HepG2 (cell line): ENCODE results near the gene ELOVL2. TPM values are rescaled to one million over a fixed set of nuclear protein-coding genes. Genes with fewer than 3 reads are reported as not detected.

Source experiments
- DPF2 ChIP-seq: sonication (generic); formaldehyde crosslinking; IDR thresholded peaks from 2 replicates; pipeline ENCODE4 v1.4.0; 2020; ENCODE audit warnings: mild to moderate bottlenecking, low read depth, missing genetic modification reagents, borderline replicate concordance
- EZH2 ChIP-seq: conservative IDR thresholded peaks from 2 replicates; pipeline ENCODE4 v1.6.1; 2012; ENCODE audit warnings: mild to moderate bottlenecking, low read depth, low read length, moderate library complexity
- ISX ChIP-seq: sonication (generic); formaldehyde crosslinking; conservative IDR thresholded peaks from 2 replicates; pipeline ENCODE4 v1.5.0; 2020; ENCODE audit warnings: missing genetic modification reagents
- KLF15 ChIP-seq: sonication (generic); formaldehyde crosslinking; IDR thresholded peaks from 2 replicates; pipeline ENCODE4 v1.8.1; 2023; ENCODE audit warnings: borderline replicate concordance, mild to moderate bottlenecking, inconsistent platforms, missing genetic modification reagents, mixed read lengths
- NFYB ChIP-seq: sonication (generic); formaldehyde crosslinking; IDR thresholded peaks from 2 replicates; pipeline ENCODE4 v1.4.0; 2020; ENCODE audit warnings: missing genetic modification reagents
- RNF2 ChIP-seq: fragments of 450-650 bp; conservative IDR thresholded peaks from 2 replicates; pipeline ENCODE4 v1.6.1; 2016; ENCODE audit warnings: low read depth
- ZBTB3 ChIP-seq: sonication (generic); formaldehyde crosslinking; IDR thresholded peaks from 2 replicates; pipeline ENCODE4 v1.4.0; 2020; ENCODE audit warnings: low read depth, mild to moderate bottlenecking, moderate library complexity, missing genetic modification reagents, borderline replicate concordance
- ZNF124 ChIP-seq: sonication (generic); formaldehyde crosslinking; IDR thresholded peaks from 2 replicates; pipeline ENCODE4 v1.4.0; 2020; ENCODE audit warnings: missing genetic modification reagents
- ZNF180 ChIP-seq: sonication (generic); formaldehyde crosslinking; IDR thresholded peaks from 2 replicates; pipeline ENCODE4 v1.4.0; 2020; ENCODE audit warnings: low read depth, missing genetic modification reagents, borderline replicate concordance
- ZNF329 ChIP-seq: sonication (generic); formaldehyde crosslinking; IDR thresholded peaks from 2 replicates; pipeline ENCODE4 v1.9.0; 2021; ENCODE audit warnings: low read depth, mild to moderate bottlenecking, missing genetic modification reagents
- ZNF382 ChIP-seq: sonication (generic); formaldehyde crosslinking; IDR thresholded peaks from 2 replicates; pipeline ENCODE4 v1.5.0; 2020; ENCODE audit warnings: missing genetic modification reagents, mild to moderate bottlenecking, borderline replicate concordance
- ZNF460 ChIP-seq: sonication (generic); formaldehyde crosslinking; IDR thresholded peaks from 2 replicates; pipeline ENCODE4 v1.5.1; 2020; ENCODE audit warnings: missing genetic modification reagents, mild to moderate bottlenecking, borderline replicate concordance
- ZNF644 ChIP-seq: IDR thresholded peaks from 2 replicates; pipeline ENCODE4 v1.6.1; 2016; ENCODE audit warnings: low read depth
- ZNF792 ChIP-seq: IDR thresholded peaks from 2 replicates; pipeline ENCODE4 v1.6.1; 2016
- ZNF850 ChIP-seq: sonication (generic); formaldehyde crosslinking; conservative IDR thresholded peaks from 2 replicates; pipeline ENCODE4 v1.9.0; 2021; ENCODE audit warnings: mild to moderate bottlenecking, missing genetic modification reagents
- ZNF879 ChIP-seq: sonication (generic); formaldehyde crosslinking; IDR thresholded peaks from 2 replicates; pipeline ENCODE4 v1.8.1; 2023; ENCODE audit warnings: missing genetic modification reagents
- ZSCAN12 ChIP-seq: sonication (generic); formaldehyde crosslinking; IDR thresholded peaks from 2 replicates; pipeline ENCODE4 v1.9.0; 2021; ENCODE audit warnings: mild to moderate bottlenecking, missing genetic modification reagents
- ZSCAN31 ChIP-seq: sonication (generic); formaldehyde crosslinking; IDR thresholded peaks from 2 replicates; pipeline ENCODE4 v1.5.0; 2020; ENCODE audit warnings: low read depth, mild to moderate bottlenecking, missing genetic modification reagents
- ZZZ3 ChIP-seq: sonication (generic); formaldehyde crosslinking; IDR thresholded peaks from 2 replicates; pipeline ENCODE4 v1.4.0; 2020; ENCODE audit warnings: missing genetic modification reagents, mild to moderate bottlenecking, borderline replicate concordance
- polyA plus RNA-seq, 8 experiments: library from polyadenylated mRNA; depleted of rRNA in 3 of 8; stranded (reverse) in 7 of 8; unstranded in 1 of 8; fragments of >200 nt; fragmentation: Illumina TruSeq in 4 of 8; extraction: Trizol in 4 of 8; gene quantifications; 2 replicates each; pipeline versions ENCODE4 v1.2.1 to v1.2.3, GENCODE V29; 2011 to 2016; ENCODE audit warnings: low read depth in 4 of 8, missing spikeins in 1 of 8, mixed read lengths in 1 of 8; ENCODE audit not compliant: insufficient read depth in 1 of 8
- total RNA-seq, 5 experiments: library from RNA; depleted of rRNA; stranded (reverse); fragments of >200 nt; fragmentation: Illumina TruSeq; extraction: Trizol; gene quantifications; 2 replicates each; pipeline ENCODE4 v1.2.3, GENCODE V29; 2016; ENCODE audit warnings: low read depth in 1 of 5
- TF ChIP-seq, protein P1 (sequence below): sonication (generic); formaldehyde crosslinking; IDR thresholded peaks from 2 replicates; pipeline ENCODE4 v1.8.0; 2022; ENCODE audit warnings: mild to moderate bottlenecking, missing genetic modification reagents, borderline replicate concordance
- TF ChIP-seq, protein P2 (sequence below): IDR thresholded peaks from 2 replicates; pipeline ENCODE4 v1.6.1; 2016; ENCODE audit warnings: missing biosample characterization, missing genetic modification reagents, low read depth
- TF ChIP-seq, protein P3 (sequence below): IDR thresholded peaks from 2 replicates; pipeline ENCODE4 v1.6.1; 2016; ENCODE audit warnings: missing compliant biosample characterization, missing genetic modification reagents, borderline replicate concordance
- TF ChIP-seq, protein P4 (sequence below): sonication (generic); formaldehyde crosslinking; IDR thresholded peaks from 2 replicates; pipeline ENCODE4 v1.5.0; 2020; ENCODE audit warnings: mild to moderate bottlenecking, missing genetic modification reagents
- TF ChIP-seq, protein P5 (sequence below): sonication (generic); formaldehyde crosslinking; IDR thresholded peaks from 2 replicates; pipeline ENCODE4 v1.4.0; 2020; ENCODE audit warnings: mild to moderate bottlenecking, missing genetic modification reagents

Gene ELOVL2
- total and polyA plus RNA-seq, 2 of the 13 experiments (the other 11 are each of a cell fraction or from before 2014, with no cell fraction given), result 43.6 to 65.4 TPM

DNA sequence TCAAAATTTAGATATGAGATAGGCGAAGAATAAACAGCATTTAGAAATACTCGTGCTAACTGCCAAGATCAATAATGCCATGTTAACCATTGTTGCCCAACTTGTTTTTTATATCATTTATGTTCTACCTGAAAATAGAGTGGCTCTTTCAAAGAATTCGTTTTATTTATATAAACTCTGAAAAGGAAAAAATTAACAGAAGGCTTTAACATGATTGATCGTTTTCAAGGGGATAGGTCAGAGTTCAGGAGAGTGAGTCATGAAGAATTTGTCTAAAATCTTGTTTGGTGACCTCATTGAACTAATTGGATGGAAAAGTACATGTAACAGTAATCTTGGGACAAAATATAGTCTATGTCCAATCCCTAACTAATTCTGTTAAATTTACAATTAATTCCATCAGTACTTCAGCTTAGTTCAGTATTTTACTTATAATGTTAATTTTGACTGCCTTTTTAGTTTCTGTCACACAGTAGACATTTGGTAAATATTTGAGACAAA is 11.1 kb upstream of the ELOVL2 start (continued):
- TF ChIP-seq ZNF180 (no peak), ZNF879 (no peak), ZNF460 (CRISPR knock-in tag) (no peak), DPF2 (peak; percentile 73; the same call in 1 of the 2 replicates), ZNF792 (CRISPR knock-in tag) (no peak), ZNF382 (CRISPR knock-in tag) (no peak), ZNF644 (no peak), ZNF124 (CRISPR knock-in tag) (no peak), KLF15 (CRISPR knock-in tag) (no peak), ZZZ3 (CRISPR knock-in tag) (no peak), RNF2 (no peak), ZSCAN31 (CRISPR knock-in tag) (no peak), ZNF850 (CRISPR knock-in tag) (no peak), ZBTB3 (no peak), ZSCAN12 (CRISPR knock-in tag) (no peak), NFYB (no peak), ISX (CRISPR knock-in tag) (no peak), EZH2 (no peak), ZNF329 (CRISPR knock-in tag) (no peak)
- TF ChIP-seq, protein P1, sequence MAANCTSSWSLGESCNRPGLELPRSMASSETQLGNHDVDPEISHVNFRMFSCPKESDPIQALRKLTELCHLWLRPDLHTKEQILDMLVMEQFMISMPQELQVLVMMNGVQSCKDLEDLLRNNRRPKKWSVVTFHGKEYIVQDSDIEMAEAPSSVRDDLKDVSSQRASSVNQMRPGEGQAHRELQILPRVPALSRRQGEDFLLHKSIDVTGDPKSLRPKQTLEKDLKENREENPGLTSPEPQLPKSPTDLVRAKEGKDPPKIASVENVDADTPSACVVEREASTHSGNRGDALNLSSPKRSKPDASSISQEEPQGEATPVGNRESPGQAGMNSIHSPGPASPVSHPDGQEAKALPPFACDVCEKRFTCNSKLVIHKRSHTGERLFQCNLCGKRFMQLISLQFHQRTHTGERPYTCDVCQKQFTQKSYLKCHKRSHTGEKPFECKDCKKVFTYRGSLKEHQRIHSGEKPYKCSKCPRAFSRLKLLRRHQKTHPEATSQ, result no peak
- TF ChIP-seq, protein P2, sequence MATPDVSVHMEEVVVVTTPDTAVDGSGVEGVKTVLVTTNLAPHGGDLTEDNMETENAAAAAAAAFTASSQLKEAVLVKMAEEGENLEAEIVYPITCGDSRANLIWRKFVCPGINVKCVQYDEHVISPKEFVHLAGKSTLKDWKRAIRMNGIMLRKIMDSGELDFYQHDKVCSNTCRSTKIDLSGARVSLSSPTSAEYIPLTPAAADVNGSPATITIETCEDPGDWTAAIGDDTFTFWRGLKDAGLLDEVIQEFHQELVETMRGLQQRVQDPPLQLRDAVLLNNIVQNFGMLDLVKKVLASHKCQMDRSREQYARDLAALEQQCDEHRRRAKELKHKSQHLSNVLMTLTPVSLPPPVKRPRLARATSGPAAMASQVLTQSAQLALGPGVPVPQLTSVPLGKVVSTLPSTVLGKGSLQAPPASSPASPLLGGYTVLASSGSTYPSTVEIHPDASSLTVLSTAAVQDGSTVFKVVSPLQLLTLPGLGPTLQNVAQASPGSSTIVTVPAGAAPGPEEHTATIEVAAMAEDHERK (CRISPR knock-in tag), result no peak
- TF ChIP-seq, protein P3, sequence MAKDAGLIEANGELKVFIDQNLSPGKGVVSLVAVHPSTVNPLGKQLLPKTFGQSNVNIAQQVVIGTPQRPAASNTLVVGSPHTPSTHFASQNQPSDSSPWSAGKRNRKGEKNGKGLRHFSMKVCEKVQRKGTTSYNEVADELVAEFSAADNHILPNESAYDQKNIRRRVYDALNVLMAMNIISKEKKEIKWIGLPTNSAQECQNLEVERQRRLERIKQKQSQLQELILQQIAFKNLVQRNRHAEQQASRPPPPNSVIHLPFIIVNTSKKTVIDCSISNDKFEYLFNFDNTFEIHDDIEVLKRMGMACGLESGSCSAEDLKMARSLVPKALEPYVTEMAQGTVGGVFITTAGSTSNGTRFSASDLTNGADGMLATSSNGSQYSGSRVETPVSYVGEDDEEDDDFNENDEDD (CRISPR knock-in tag), result no peak
- TF ChIP-seq, protein P4, sequence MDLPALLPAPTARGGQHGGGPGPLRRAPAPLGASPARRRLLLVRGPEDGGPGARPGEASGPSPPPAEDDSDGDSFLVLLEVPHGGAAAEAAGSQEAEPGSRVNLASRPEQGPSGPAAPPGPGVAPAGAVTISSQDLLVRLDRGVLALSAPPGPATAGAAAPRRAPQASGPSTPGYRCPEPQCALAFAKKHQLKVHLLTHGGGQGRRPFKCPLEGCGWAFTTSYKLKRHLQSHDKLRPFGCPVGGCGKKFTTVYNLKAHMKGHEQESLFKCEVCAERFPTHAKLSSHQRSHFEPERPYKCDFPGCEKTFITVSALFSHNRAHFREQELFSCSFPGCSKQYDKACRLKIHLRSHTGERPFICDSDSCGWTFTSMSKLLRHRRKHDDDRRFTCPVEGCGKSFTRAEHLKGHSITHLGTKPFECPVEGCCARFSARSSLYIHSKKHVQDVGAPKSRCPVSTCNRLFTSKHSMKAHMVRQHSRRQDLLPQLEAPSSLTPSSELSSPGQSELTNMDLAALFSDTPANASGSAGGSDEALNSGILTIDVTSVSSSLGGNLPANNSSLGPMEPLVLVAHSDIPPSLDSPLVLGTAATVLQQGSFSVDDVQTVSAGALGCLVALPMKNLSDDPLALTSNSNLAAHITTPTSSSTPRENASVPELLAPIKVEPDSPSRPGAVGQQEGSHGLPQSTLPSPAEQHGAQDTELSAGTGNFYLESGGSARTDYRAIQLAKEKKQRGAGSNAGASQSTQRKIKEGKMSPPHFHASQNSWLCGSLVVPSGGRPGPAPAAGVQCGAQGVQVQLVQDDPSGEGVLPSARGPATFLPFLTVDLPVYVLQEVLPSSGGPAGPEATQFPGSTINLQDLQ (CRISPR knock-in tag), result no peak
- TF ChIP-seq, protein P5, sequence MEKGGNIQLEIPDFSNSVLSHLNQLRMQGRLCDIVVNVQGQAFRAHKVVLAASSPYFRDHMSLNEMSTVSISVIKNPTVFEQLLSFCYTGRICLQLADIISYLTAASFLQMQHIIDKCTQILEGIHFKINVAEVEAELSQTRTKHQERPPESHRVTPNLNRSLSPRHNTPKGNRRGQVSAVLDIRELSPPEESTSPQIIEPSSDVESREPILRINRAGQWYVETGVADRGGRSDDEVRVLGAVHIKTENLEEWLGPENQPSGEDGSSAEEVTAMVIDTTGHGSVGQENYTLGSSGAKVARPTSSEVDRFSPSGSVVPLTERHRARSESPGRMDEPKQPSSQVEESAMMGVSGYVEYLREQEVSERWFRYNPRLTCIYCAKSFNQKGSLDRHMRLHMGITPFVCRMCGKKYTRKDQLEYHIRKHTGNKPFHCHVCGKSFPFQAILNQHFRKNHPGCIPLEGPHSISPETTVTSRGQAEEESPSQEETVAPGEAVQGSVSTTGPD (CRISPR knock-in tag), result no peak
